ENCODE measurements around the gene IZUMO4. TPM values are rescaled to one million over a fixed set of nuclear protein-coding genes. Genes with fewer than 3 reads are reported as not detected.

IZUMO4 gene
- polyA plus RNA-seq, 1 donor from 2014 or later: 39.3 TPM

- no peaks in the 10 kb centered on the region for H3K36me3 ChIP-seq (ENCODE audit: insufficient read depth, low read length)
- no peaks in the 10 kb centered on the region for H3K79me2 ChIP-seq (replicated peaks; ENCODE audit: insufficient read depth, low read length)
- no peak for TF ChIP-seq REST (IDR thresholded peaks at IDR 0.05; ENCODE audit: borderline replicate concordance)
- H3F3A ChIP-seq (ENCODE audit: insufficient read depth, low read length, poor library complexity, severe bottlenecking): no peaks in the 10 kb centered on the region
- H3K27ac ChIP-seq (ENCODE audit: low read length): no peak overlapping the region
- no peaks in the 10 kb centered on the region for H3K9me3 ChIP-seq (ENCODE audit: low read length)
- H3K9ac ChIP-seq (ENCODE audit: low read length): no peak overlapping the region
- no peak overlapping the region for H2AFZ ChIP-seq (ENCODE audit: low read depth, low read length)
- no peaks in the 10 kb centered on the region for H3K9me2 ChIP-seq (ENCODE audit: insufficient read depth, low read length)
- H3K4me2 ChIP-seq (ENCODE audit: low read length): no peak overlapping the region
- H3K27me3 ChIP-seq (ENCODE audit: insufficient read depth, low read depth, low read length): no peaks in the 10 kb centered on the region
- H3K4me3 ChIP-seq (ENCODE audit: low read length): no peak overlapping the region
- no peaks in the 10 kb centered on the region for H4K20me1 ChIP-seq (ENCODE audit: insufficient read depth)
Measured at GRCh38 chr19:2122251-2122650, 25.5 kb downstream of the IZUMO4 start.

GRCh38 chr19:2122982-2123381, 26.3 kb downstream of the IZUMO4 start:
- Histone ChIP-seq H3K9me2 (ENCODE audit: insufficient read depth, low read length) (no peaks in the 10 kb centered on the region), H3K27ac (ENCODE audit: low read length) (no peak overlapping the region), H3K9me3 (ENCODE audit: low read length) (no peaks in the 10 kb centered on the region), H3K27me3 (ENCODE audit: insufficient read depth, low read depth, low read length) (no peaks in the 10 kb centered on the region), H3K9ac (ENCODE audit: low read length) (no peak overlapping the region), H3K4me3 (ENCODE audit: low read length) (no peak overlapping the region), H2AFZ (ENCODE audit: low read depth, low read length) (no peak overlapping the region), H3F3A (ENCODE audit: insufficient read depth, low read length, poor library complexity, severe bottlenecking) (no peaks in the 10 kb centered on the region), H3K79me2 (replicated peaks; ENCODE audit: insufficient read depth, low read length) (no peaks in the 10 kb centered on the region), H3K36me3 (ENCODE audit: insufficient read depth, low read length) (no peaks in the 10 kb centered on the region), H4K20me1 (ENCODE audit: insufficient read depth) (no peaks in the 10 kb centered on the region), H3K4me2 (ENCODE audit: low read length) (no peak overlapping the region)
- TF ChIP-seq SMC3 (conservative IDR thresholded peaks at IDR 0.05; ENCODE audit: poor library complexity): no peak
- no peak for TF ChIP-seq CTCF (IDR thresholded peaks at IDR 0.05; ENCODE audit: poor library complexity, severe bottlenecking)
- TF ChIP-seq TAF1 (IDR thresholded peaks at IDR 0.05; ENCODE audit: low read depth): no peak
- TF ChIP-seq EP300 (conservative IDR thresholded peaks at IDR 0.05; ENCODE audit: poor library complexity, severe bottlenecking): no peak
- TF ChIP-seq MXI1 (conservative IDR thresholded peaks at IDR 0.05; ENCODE audit: poor library complexity, severe bottlenecking): no peak
- TF ChIP-seq POLR2AphosphoS5 (IDR thresholded peaks at IDR 0.05): no peak
- no peak for TF ChIP-seq REST (IDR thresholded peaks at IDR 0.05; ENCODE audit: borderline replicate concordance)
